BJ (cell line): ENCODE results near the gene SORD. TPM values are rescaled to one million over a fixed set of nuclear protein-coding genes. Genes with fewer than 3 reads are reported as not detected.
"Not testable (repeated sequence)": the region's sequence is repeated elsewhere in the genome, so short reads cannot be mapped to it uniquely, and the experiment has no call there.

ENCODE experiments used
- CTCF ChIA-PET: fragments of 350-600 bp; formaldehyde crosslinking; extraction: SDS; loops from one replicate; lab custom pipeline; 2021; ENCODE audit warnings: antibody characterized with exemption, inconsistent platforms; lab: Yijun Ruan, JAX
- POLR2A ChIA-PET: fragments of 300-600 bp; sonication (Branson Sonifier 250); formaldehyde crosslinking; extraction: SDS; loops from one replicate; lab custom pipeline; 2021; ENCODE audit warnings: antibody characterized with exemption; lab: Charles Lee
- DNase-seq: peaks from one replicate; pipeline ENCODE4 v3.0.0-alpha.2; 2011; ENCODE audit warnings: low read depth
- H3K27me3 ChIP-seq: 2 replicates; pipeline ENCODE4 v1.6.0; 2011; ENCODE audit warnings: low read length; ENCODE audit not compliant: control insufficient read depth, insufficient read depth
- H3K36me3 ChIP-seq: 2 replicates; pipeline ENCODE4 v1.5.1; 2011; ENCODE audit warnings: low read length; ENCODE audit not compliant: control insufficient read depth, insufficient read depth
- H3K4me3 ChIP-seq: 2 replicates; pipeline ENCODE4 v1.5.1; 2011; ENCODE audit warnings: low read depth, mild to moderate bottlenecking, control low read depth, low read length
- polyA plus RNA-seq: library from polyadenylated mRNA; depleted of rRNA; stranded (reverse); fragments of >200 nt; gene quantifications from 2 replicates; pipeline ENCODE4 v1.2.3, GENCODE V29; 2011
- TF ChIP-seq, protein P1 (sequence below): IDR thresholded peaks from 2 replicates; pipeline ENCODE4 v1.5.1; 2011; ENCODE audit warnings: low read depth, mild to moderate bottlenecking, control low read depth, inconsistent platforms, low read length, moderate library complexity; ENCODE audit not compliant: insufficient read depth

Gene SORD
- polyA plus RNA-seq, 1 experiment, result 30.4 TPM

DNA sequence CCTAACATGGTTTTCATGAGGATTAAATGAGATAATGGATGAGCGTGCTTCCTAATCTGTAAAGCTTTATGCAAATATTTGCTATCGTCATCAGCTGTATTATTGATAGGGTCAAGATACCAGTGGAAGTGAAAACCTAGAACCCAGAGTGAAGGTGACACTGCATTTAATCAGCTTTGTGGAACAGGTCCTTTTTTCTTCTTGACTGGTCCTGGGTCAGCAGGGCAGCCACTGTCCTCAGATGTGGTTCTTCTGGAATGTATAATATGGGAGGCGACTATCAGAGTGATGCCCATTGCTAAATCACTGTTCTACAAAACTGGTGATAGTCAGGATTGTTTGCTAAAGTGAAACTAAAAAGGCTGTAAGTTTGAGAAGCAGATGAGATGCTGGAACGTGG lies 41.4 kb downstream of the SORD start:
- Histone ChIP-seq H3K27me3 (no peaks in the 10 kb centered on the region), H3K36me3 (no peaks in the 10 kb centered on the region), H3K4me3 (no peak overlapping the region)
- TF ChIP-seq, protein P1, sequence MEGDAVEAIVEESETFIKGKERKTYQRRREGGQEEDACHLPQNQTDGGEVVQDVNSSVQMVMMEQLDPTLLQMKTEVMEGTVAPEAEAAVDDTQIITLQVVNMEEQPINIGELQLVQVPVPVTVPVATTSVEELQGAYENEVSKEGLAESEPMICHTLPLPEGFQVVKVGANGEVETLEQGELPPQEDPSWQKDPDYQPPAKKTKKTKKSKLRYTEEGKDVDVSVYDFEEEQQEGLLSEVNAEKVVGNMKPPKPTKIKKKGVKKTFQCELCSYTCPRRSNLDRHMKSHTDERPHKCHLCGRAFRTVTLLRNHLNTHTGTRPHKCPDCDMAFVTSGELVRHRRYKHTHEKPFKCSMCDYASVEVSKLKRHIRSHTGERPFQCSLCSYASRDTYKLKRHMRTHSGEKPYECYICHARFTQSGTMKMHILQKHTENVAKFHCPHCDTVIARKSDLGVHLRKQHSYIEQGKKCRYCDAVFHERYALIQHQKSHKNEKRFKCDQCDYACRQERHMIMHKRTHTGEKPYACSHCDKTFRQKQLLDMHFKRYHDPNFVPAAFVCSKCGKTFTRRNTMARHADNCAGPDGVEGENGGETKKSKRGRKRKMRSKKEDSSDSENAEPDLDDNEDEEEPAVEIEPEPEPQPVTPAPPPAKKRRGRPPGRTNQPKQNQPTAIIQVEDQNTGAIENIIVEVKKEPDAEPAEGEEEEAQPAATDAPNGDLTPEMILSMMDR, result no peak
- no peak for DNase-seq
- CTCF ChIA-PET, result interaction anchor here (1.5 kb wide), 1 partner anchor 54 kb away, joined by 5 read pairs; no protein-coding TSS in a partner anchor
- POLR2A ChIA-PET, result no interaction called here

DNA sequence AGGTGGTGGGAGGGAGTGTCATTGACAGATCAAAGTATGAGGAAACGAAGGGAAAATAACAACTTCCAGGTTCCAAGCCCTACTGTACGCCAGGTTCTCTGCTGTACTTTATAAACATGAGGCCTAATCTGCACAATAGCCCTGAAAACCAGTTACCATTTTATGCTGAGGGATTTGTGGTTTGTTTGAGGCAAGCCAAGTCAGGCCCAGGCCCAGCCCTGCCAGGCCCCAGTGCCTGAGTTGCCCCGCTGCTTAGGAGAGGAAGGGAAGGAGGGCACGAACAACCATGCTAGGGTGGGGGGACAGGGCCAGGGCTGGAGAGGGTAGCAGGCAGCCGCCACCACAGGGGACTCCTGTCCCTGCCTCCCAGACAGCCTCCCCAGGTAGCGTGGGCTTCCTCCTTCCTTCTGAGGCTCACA lies 47.0 kb downstream of the SORD start:
- H3K36me3 ChIP-seq, H3K4me3 ChIP-seq, H3K27me3 ChIP-seq, POLR2A ChIA-PET, DNase-seq: not testable (repeated sequence)
- CTCF ChIA-PET, result interaction anchor here (1.2 kb wide), 1 partner anchor 48 kb away, joined by 3 read pairs; no protein-coding TSS in a partner anchor

DNA sequence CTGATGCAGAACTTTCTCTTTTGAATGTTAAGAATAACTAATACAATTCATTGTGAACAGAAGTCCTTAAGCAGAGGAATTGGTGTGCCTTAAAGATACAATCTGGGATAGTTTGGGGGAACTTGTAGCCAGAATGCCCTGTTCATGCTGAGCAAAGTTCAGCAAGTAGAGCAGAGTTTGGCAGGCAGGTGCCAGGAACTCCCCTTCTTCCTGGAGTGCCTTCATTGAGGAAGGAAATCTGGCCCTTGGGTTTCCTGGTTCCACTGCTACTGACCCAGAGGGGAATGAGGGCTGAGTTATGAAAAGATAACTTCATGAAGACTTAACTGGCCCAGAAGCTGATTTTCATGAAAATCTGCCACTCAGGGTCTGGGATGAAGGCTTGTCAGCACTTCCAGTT lies 50.6 kb downstream of the SORD start:
- CTCF ChIA-PET, result not testable (repeated sequence)

DNA sequence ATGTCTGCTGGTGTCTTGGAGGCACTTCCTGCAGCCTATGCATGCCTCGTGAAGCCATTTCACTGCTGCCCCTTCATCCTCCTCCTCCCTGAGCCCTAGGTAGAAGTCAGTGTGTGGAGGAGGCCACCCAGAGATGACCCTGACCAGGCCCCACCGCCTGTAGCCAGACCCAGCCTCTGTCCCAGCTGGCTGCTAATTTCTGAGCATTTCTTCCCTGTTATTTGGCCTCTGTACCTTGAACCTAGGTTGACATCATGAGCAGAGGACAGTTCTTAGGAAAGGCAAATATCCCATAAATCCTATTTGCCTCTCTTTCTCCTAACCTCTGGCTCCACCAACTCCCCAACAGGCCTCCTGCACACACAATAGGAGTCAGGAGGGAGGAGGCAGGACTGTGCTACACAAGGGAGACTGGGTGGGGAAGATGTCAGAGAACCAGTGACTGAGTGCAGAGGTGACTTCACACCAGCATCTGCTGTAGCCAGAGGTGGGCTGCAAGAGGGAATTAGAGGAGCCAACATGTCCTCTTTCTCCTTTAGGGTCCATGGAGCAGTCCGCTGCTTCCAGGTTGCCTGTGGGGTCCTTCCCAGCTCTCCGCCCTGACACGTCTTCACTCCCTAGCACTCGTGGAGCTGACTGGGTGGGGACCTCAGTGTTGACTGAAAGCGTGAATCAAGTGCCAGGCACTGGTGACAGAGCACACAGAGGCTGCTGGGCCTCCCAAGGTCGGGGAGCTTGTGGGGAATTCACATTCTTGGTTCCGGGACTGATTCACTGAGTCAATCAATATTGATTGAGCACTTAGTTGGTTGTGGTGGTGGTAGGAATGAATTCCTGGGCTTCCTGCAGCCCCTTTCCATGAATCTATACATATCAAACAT lies 52.7 kb downstream of the SORD start:
- CTCF ChIA-PET, H3K36me3 ChIP-seq, POLR2A ChIA-PET, H3K4me3 ChIP-seq, H3K27me3 ChIP-seq, DNase-seq: not testable (repeated sequence)

More for the DNA sequence above, 50.6 kb downstream of the SORD start:
- H3K27me3 ChIP-seq, POLR2A ChIA-PET, H3K4me3 ChIP-seq, DNase-seq, H3K36me3 ChIP-seq: not testable (repeated sequence)

DNA sequence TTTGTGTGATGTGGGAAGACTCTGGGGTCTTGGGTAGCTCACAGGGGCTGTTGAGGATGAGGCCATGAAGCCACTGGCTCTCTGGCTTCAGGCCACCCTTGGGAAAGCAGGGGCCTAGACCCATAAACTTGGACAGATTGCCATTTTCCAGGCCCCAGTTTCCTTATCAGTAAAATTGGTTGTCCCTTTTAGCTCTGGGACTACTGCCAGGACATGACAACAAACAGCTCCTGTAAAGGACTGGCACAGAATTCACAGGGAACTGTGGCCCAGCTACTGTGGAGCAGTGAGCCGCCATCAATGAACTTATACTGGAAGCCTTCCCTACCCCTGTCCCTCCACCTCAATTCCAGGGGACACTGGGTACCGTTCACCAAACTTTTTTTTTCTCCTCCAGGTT lies 54.4 kb downstream of the SORD start:
- CTCF ChIA-PET, result interaction anchor here (2.4 kb wide), 1 partner anchor 41 kb away, joined by 8 read pairs; no protein-coding TSS in a partner anchor
- H3K36me3 ChIP-seq, DNase-seq, H3K4me3 ChIP-seq, H3K27me3 ChIP-seq, POLR2A ChIA-PET: not testable (repeated sequence)

DNA sequence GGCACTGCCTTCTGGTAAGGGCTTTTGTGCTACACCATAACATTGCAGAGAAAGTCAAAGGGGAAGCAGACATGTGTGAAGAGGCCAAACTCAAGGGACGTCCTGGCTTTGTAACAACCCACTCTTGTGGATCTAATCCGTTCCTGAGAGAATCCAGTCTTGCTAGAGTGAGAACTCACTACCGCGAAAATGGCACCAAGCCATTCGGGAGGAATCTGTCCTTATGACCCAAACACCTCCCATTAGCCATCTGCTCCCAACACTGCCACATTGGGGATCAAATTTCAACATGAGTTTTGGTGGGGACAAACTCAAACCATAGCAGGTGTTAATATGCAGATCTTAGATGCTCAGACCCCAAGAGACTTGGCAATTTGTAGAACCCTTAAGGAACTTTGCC lies 56.2 kb downstream of the SORD start:
- H3K36me3 ChIP-seq, H3K4me3 ChIP-seq, POLR2A ChIA-PET, H3K27me3 ChIP-seq, DNase-seq: not testable (repeated sequence)
- CTCF ChIA-PET, result interaction anchor here (2.4 kb wide), 1 partner anchor 39 kb away, joined by 8 read pairs; no protein-coding TSS in a partner anchor

DNA sequence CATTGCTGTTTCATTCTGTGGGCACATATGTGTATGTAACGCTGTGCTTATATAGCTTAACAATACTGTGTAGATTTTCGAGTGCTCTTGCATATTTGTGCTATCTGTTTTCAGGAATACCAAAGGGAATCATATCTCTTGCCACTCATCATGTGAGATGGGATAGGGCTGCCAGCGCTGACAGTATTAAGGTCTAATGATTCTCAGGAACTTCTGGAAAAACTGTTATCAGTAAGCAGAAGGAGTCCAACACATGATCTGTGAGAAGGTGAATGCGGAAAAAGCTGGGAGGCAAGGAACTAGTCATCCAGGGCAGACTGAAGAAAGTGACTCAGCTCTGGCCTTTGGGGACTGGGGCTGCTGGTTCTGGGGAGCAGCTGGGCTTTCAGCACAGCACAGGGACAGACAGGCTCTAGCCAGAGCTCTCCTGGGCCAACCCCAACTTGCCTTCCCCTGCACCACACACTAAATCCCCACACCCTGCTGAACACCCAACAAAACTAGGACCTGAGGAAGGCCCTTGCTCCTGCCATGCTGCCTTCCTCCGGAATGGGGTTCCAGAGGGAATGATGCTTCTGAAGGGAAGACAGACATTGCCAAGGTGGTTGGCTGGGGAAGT lies 56.7 kb downstream of the SORD start:
- POLR2A ChIA-PET, H3K4me3 ChIP-seq, DNase-seq, H3K27me3 ChIP-seq, H3K36me3 ChIP-seq: not testable (repeated sequence)
- CTCF ChIA-PET, result interaction anchor here (2.4 kb wide), 1 partner anchor 39 kb away, joined by 8 read pairs; no protein-coding TSS in a partner anchor

DNA sequence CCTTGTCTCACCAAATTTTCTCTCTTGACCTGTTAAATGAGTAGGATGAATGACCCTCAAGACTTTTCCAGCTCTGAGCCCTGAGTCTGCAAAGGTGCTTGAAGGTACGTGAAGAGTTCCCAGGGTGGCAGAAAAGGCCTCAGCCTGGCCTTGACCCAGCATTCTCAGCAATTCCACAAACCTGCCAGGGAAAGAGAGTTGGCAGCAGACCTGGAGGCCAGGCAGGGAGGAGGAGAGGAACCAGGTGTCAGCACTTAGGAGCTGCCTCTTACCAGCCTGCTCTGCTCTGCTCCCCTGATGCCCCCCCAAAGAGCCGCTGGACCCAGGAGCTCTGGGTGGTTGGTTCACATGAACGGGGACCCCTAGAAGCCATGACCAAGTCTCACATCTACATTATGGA lies 57.6 kb downstream of the SORD start:
- POLR2A ChIA-PET, H3K36me3 ChIP-seq, H3K27me3 ChIP-seq, H3K4me3 ChIP-seq, DNase-seq: not testable (repeated sequence)
- CTCF ChIA-PET, result interaction anchor here (0.9 kb wide), 1 partner anchor 38 kb away, joined by 4 read pairs; no protein-coding TSS in a partner anchor

DNA sequence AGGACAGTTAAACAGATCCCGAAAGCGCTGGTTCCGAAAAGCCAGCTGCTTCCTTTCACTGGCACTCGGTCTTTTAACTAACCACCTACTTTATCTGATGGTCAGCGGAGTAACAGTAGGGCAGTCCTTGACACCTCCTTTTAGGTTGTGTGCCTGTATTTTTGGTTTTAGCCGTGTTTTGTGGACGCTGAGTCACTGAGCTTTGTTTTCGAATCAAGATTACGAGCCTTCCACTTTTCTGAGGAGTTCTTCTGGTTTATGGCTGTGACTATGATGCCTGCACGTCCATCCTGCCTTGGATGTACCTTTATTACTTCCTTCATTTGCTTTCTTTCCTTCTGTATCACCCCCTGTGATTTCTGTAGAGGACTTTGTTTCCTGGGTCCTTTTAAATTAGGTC lies 59.4 kb downstream of the SORD start:
- H3K4me3 ChIP-seq, CTCF ChIA-PET, H3K27me3 ChIP-seq: not testable (repeated sequence)

More for the DNA sequence above, 59.4 kb downstream of the SORD start:
- H3K36me3 ChIP-seq, POLR2A ChIA-PET, DNase-seq: not testable (repeated sequence)
